ENCODE results near the gene NTRK3.

GRCh38 chr15:88179562-88179961, 77.0 kb downstream of the NTRK3 start:
- TF ChIP-seq CTCF (IDR thresholded peaks at IDR 0.05; ENCODE audit: borderline replicate concordance, extremely low read depth, low read length, poor library complexity, severe bottlenecking) (no peak), EZH2 (IDR thresholded peaks at IDR 0.05; ENCODE audit: borderline replicate concordance, low read depth, low read length, severe bottlenecking) (no peak)
